Stimulated activated CD4-positive, alpha-beta T cell treated with anti-CD3 and anti-CD28 coated beads, Interleukin-2, amount 100 ng/mL, for 24 hours (primary cell): Measurements from ENCODE around the gene C17orf107.

Experiments used
- DNase-seq, 2 donors: peaks; one replicate each; pipeline ENCODE4 v3.0.0-alpha.2; 2020

C17orf107 gene

GRCh38 chr17:4950075-4950745 lies 50.9 kb downstream of the C17orf107 start:
- DNase-seq, result peak; percentile 49 to 53

GRCh38 chr17:4950746-4951204 lies 51.4 kb downstream of the C17orf107 start, which contains the start of gene ENO3:
Gene ENO3, plus strand, starts transcription at chr17:4951119. Its CDS starts 711 bp downstream, at chr17:4951830.
- no peak for DNase-seq

- DNase-seq, result no peak
Measured at GRCh38 chr17:4951486-4951885, 52.1 kb downstream of the C17orf107 start.
